Neural progenitor cell (in vitro differentiated cells): ENCODE measurements around the gene GTPBP10.

ENCODE experiments used
- CTCF ChIP-seq: fragments of 200-600 bp; sonication (generic); IDR thresholded peaks from 2 replicates; pipeline ENCODE4 v1.5.1; 2017; ENCODE audit warnings: antibody characterized with exemption, mild to moderate bottlenecking
- EZH2 ChIP-seq: fragments of 200-600 bp; sonication (generic); IDR thresholded peaks from 2 replicates; pipeline ENCODE4 v1.6.1; 2017; ENCODE audit warnings: antibody characterized with exemption, mild to moderate bottlenecking, moderate library complexity
- EZH2phosphoT487 ChIP-seq: fragments of 200-600 bp; sonication (generic); IDR thresholded peaks from 2 replicates; pipeline ENCODE4 v1.6.1; 2017; ENCODE audit warnings: antibody characterized with exemption

DNA sequence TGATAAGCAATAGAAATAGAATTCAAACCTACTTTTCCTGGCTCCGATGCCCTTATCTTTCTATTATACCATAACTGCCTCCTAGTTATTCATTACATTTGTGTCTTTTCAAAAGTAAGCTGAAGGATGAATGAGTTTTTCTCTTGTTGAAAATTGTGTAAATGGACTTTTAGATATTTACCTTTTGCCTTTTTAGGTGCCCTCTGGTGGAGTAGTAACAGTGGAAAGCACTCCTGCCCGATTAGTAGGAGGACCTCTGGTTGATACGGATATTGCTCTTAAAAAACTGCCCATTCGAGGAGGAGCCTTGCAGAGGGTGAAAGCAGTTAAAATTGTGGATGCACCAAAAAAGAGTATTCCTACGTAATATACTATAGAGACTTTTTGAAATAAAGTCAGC, 36.6 kb upstream of the GTPBP10 start:
- TF ChIP-seq EZH2phosphoT487 = no peak
- no peak for TF ChIP-seq EZH2
- no peak for TF ChIP-seq CTCF
